ENCODE data around the gene OSCP1. TPM values are rescaled to one million over a fixed set of nuclear protein-coding genes. Genes with fewer than 3 reads are reported as not detected.

The OSCP1 gene
- total RNA-seq, 1 experiment from 2014 or later = 3.2 TPM

DNA sequence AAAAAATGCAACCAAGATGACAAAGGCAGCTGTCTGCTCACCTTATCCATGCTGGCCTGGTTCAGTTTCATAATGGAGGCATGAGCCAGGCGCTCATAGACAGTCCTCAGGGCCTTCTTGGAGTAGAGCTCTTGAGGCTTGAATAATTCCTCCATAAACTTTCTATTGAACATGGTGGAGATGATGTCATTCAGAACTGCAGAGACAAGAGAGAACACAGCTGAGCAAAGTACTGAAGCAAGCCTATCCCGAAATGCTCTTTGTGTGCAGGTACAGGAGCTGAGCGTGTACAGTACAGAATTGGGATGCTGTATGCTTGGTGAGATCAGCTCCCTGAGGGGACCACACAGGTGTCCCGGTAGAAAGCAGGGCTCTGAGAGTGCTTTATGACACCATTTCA lies 11.5 kb downstream of the OSCP1 start:
- no peaks in the 10 kb centered on the region for H3K79me1 ChIP-seq (ENCODE audit: insufficient read depth, low read depth, low read length, poor library complexity, severe bottlenecking)
- H2AK5ac ChIP-seq (ENCODE audit: insufficient read length, low read length) = no peak overlapping the region
- Mint-ChIP-seq H3K4me1 (peaks cover 7 to 10% of the 10 kb centered on the region in 2 experiments), H3K4me3 (no peak overlapping the region), H3K27me3 (ENCODE audit: low read depth) (no peaks in the 10 kb centered on the region), H3K9me3 (no peaks in the 10 kb centered on the region), H3K36me3 (ENCODE audit: insufficient read depth in 1 of 3, low read depth in 3 of 3) (no peaks in the 10 kb centered on the region), H3K27ac (no peak overlapping the region)
- H3K27ac ChIP-seq (ENCODE audit: insufficient read length, low read depth, low read length) = no peak overlapping the region
- H2BK5ac ChIP-seq (ENCODE audit: insufficient read length, low read length) = no peak overlapping the region
- H3K4me2 ChIP-seq (ENCODE audit: insufficient read depth, insufficient read length, low read length) = no peak overlapping the region
- no peaks in the 10 kb centered on the region for H3K23me2 ChIP-seq (ENCODE audit: insufficient read length, low read depth, low read length, poor library complexity, severe bottlenecking)
- no peaks in the 10 kb centered on the region for H3K27me3 ChIP-seq (ENCODE audit: insufficient read depth, low read length)
- no peaks in the 10 kb centered on the region for H3K4me1 ChIP-seq (ENCODE audit: insufficient read depth, low read length)
- H4K5ac ChIP-seq (ENCODE audit: insufficient read length, low read depth, low read length) = no peak overlapping the region
- H3K79me2 ChIP-seq (ENCODE audit: insufficient read depth, low read length) = no peaks in the 10 kb centered on the region
- no peak overlapping the region for H3K4ac ChIP-seq (ENCODE audit: low read depth, low read length)
- DNase-seq = no peak
- TF ChIP-seq, protein P1, sequence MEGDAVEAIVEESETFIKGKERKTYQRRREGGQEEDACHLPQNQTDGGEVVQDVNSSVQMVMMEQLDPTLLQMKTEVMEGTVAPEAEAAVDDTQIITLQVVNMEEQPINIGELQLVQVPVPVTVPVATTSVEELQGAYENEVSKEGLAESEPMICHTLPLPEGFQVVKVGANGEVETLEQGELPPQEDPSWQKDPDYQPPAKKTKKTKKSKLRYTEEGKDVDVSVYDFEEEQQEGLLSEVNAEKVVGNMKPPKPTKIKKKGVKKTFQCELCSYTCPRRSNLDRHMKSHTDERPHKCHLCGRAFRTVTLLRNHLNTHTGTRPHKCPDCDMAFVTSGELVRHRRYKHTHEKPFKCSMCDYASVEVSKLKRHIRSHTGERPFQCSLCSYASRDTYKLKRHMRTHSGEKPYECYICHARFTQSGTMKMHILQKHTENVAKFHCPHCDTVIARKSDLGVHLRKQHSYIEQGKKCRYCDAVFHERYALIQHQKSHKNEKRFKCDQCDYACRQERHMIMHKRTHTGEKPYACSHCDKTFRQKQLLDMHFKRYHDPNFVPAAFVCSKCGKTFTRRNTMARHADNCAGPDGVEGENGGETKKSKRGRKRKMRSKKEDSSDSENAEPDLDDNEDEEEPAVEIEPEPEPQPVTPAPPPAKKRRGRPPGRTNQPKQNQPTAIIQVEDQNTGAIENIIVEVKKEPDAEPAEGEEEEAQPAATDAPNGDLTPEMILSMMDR (conservative IDR thresholded peaks at IDR 0.05) = no peak
- H3T11ph ChIP-seq (ENCODE audit: low read length) = no peak overlapping the region
- no peak overlapping the region for H2AFZ ChIP-seq (ENCODE audit: low read length)
- no peak overlapping the region for H3K23ac ChIP-seq (ENCODE audit: insufficient read length, low read depth, low read length)
- H3K18ac ChIP-seq (ENCODE audit: insufficient read length, low read depth, low read length) = no peak overlapping the region
- no peak overlapping the region for H3K9ac ChIP-seq (ENCODE audit: extremely low read depth, insufficient read length, low read length)
- no peak overlapping the region for H2BK20ac ChIP-seq (ENCODE audit: low read depth, low read length, poor library complexity, severe bottlenecking)
- H2BK120ac ChIP-seq (ENCODE audit: low read depth, low read length, poor library complexity, severe bottlenecking) = no peak overlapping the region
- H2BK15ac ChIP-seq (ENCODE audit: low read depth, low read length) = no peak overlapping the region
- no peak overlapping the region for H3K14ac ChIP-seq (ENCODE audit: insufficient read depth, low read length)
- no peak overlapping the region for H3K56ac ChIP-seq (ENCODE audit: insufficient read length, low read depth, low read length)
- no peaks in the 10 kb centered on the region for H3K9me3 ChIP-seq (ENCODE audit: control insufficient read depth, low read depth, low read length)
- no peak overlapping the region for H4K8ac ChIP-seq (replicated peaks; ENCODE audit: insufficient read length, low read depth, low read length)
- no CpG with 5 or more reads among the region's 4 CpGs for WGBS (ENCODE audit: extremely low coverage, insufficient read length, low lambda C conversion rate)
- H4K91ac ChIP-seq (ENCODE audit: insufficient read length, low read depth, low read length) = no peak overlapping the region
- H4K20me1 ChIP-seq (ENCODE audit: control insufficient read depth, insufficient read depth, insufficient read length) = no peaks in the 10 kb centered on the region
- no peak overlapping the region for H2BK12ac ChIP-seq (ENCODE audit: insufficient read length, low read depth, low read length)
